Activated B cell treated with CpG ODN at 0.5 μM for 24 hours (primary cell): ENCODE results near the gene FRAT1. TPM values are rescaled to one million over a fixed set of nuclear protein-coding genes. Genes with fewer than 3 reads are reported as not detected.

ENCODE experiments used
- ATAC-seq: fragments of 200-7000 bp; cut with Tn5 transposase; one replicate; pipeline ENCODE4 v1.10.0; 2021; ENCODE audit warnings: low read depth, mild to moderate bottlenecking, moderate library complexity
- CTCF ChIA-PET: fragments of 350-600 bp; sonication (Branson Sonifier 250); formaldehyde crosslinking; loops from one replicate; lab custom pipeline; 2021; ENCODE audit warnings: antibody characterized with exemption; lab: Charles Lee
- POLR2A ChIA-PET: fragments of 350-600 bp; sonication (Branson Sonifier 250); formaldehyde crosslinking; loops from one replicate; lab custom pipeline; 2021; ENCODE audit warnings: antibody characterized with exemption; lab: Charles Lee
- DNase-seq: peaks from one replicate; pipeline ENCODE4 v3.0.0; 2022
- H3K27ac Mint-ChIP-seq: one replicate; pipeline ENCODE4 v1.8.0; 2020; ENCODE audit warnings: mixed read lengths
- H3K27me3 Mint-ChIP-seq: one replicate; pipeline ENCODE4 v1.8.0; 2021; ENCODE audit warnings: mixed read lengths
- H3K36me3 Mint-ChIP-seq: one replicate; pipeline ENCODE4 v1.8.0; 2021; ENCODE audit warnings: low read depth, mixed read lengths
- H3K4me1 Mint-ChIP-seq: one replicate; pipeline ENCODE4 v1.8.0; 2021; ENCODE audit warnings: mixed read lengths
- H3K4me3 Mint-ChIP-seq: one replicate; pipeline ENCODE4 v1.8.0; 2020; ENCODE audit warnings: mild to moderate bottlenecking, mixed read lengths
- H3K9me3 Mint-ChIP-seq: one replicate; pipeline ENCODE4 v1.8.0; 2020; ENCODE audit warnings: mixed read lengths
- CTCF ChIP-seq: fragments of 200-600 bp; IDR thresholded peaks from one replicate; pipeline ENCODE4 v1.8.0; 2022; ENCODE audit warnings: antibody characterized with exemption, mild to moderate bottlenecking
- intact Hi-C: fragments of 100-400 bp; cut with micrococcal nuclease; formaldehyde crosslinking; loops from one replicate; pipeline ENCODE4 v1.15.1; 2024
- total RNA-seq: library from RNA; stranded (reverse); gene quantifications from 2 replicates; pipeline ENCODE4 v1.2.3, GENCODE V29; 2022

Gene FRAT1
- total RNA-seq, 1 donor from 2014 or later = 6.9 TPM

- DNase-seq (no peak), ATAC-seq (peak; percentile 4)
- POLR2A ChIA-PET = interaction anchor here (0.8 to 2.2 kb wide), 8 partner anchors 9 to 99 kb away, joined by 3 to 41 read pairs (median 5); partner anchors contain the start of genes FRAT2 and RRP12
- CTCF ChIA-PET = interaction anchor here (1.1 to 2.6 kb wide), 4 partner anchors 12 to 81 kb away, joined by 3 to 9 read pairs (median 6); partner anchors contain the start of genes FRAT2 and RRP12
- H3K4me3 Mint-ChIP-seq = peak overlapping the region; percentile 89
- H3K9me3 Mint-ChIP-seq = no peaks in the 10 kb centered on the region
- intact Hi-C loops = loop anchor here (1.0 to 2.0 kb wide), 2 partner anchors 14 to 46 kb away; partner anchors contain the start of gene FRAT2
- TF ChIP-seq CTCF = no peak
- H3K36me3 Mint-ChIP-seq = no peaks in the 10 kb centered on the region
- peaks cover 30% of the 10 kb centered on the region for H3K4me1 Mint-ChIP-seq
- peak overlapping the region; percentile 91 for H3K27ac Mint-ChIP-seq
- no peaks in the 10 kb centered on the region for H3K27me3 Mint-ChIP-seq
Measured at GRCh38 chr10:97320480-97321031, 1.5 kb downstream of the FRAT1 start.

- POLR2A ChIA-PET = interaction anchor here (0.6 to 2.0 kb wide), 3 partner anchors 12 to 1192 kb away, joined by 3 to 14 read pairs (median 3); partner anchors contain the start of gene FRAT2
- DNase-seq (no peak), ATAC-seq (no peak)
- no peak for TF ChIP-seq CTCF
- Mint-ChIP-seq H3K27ac (peak overlapping the region; percentile 91), H3K27me3 (no peaks in the 10 kb centered on the region), H3K9me3 (no peaks in the 10 kb centered on the region), H3K36me3 (no peaks in the 10 kb centered on the region), H3K4me1 (peaks cover 30% of the 10 kb centered on the region), H3K4me3 (peak overlapping the region; percentile 89)
- CTCF ChIA-PET = no interaction called here
- intact Hi-C loops = loop anchor here (2.0 kb wide), 1 partner anchor 46 kb away; no protein-coding TSS in a partner anchor
Measured at GRCh38 chr10:97321032-97321803, 2.1 kb downstream of the FRAT1 start.

- ATAC-seq = no peak
- Mint-ChIP-seq H3K36me3 (no peaks in the 10 kb centered on the region), H3K27me3 (no peaks in the 10 kb centered on the region), H3K4me1 (peaks cover 30% of the 10 kb centered on the region), H3K9me3 (no peaks in the 10 kb centered on the region), H3K27ac (peak overlapping the region; percentile 61), H3K4me3 (peak overlapping the region; percentile 89)
- TF ChIP-seq CTCF = no peak
- no peak for DNase-seq
- ChIA-PET POLR2A (interaction anchor here (0.6 to 2.0 kb wide), 2 partner anchors 12 to 14 kb away, joined by 3 to 14 read pairs; partner anchors contain the start of gene FRAT2), CTCF (no interaction called here)
- intact Hi-C loops = loop anchor here (2.0 kb wide), 1 partner anchor 45 kb away; no protein-coding TSS in a partner anchor
Measured at GRCh38 chr10:97321804-97322190, 2.7 kb downstream of the FRAT1 start.

- POLR2A ChIA-PET = no interaction called here
- intact Hi-C loops = no loop called here
Measured at GRCh38 chr10:97323501-97323900, 4.4 kb downstream of the FRAT1 start.

More at GRCh38 chr10:97323501-97323900, 4.4 kb downstream of the FRAT1 start:
- DNase-seq (no peak), ATAC-seq (no peak)
- no peaks in the 10 kb centered on the region for H3K27me3 Mint-ChIP-seq
- H3K27ac Mint-ChIP-seq = no peak overlapping the region
- peaks cover 28% of the 10 kb centered on the region for H3K4me1 Mint-ChIP-seq
- no peaks in the 10 kb centered on the region for H3K9me3 Mint-ChIP-seq
- CTCF ChIA-PET = no interaction called here
- no peak overlapping the region for H3K4me3 Mint-ChIP-seq
- peaks cover 6% of the 10 kb centered on the region for H3K36me3 Mint-ChIP-seq
- no peak for TF ChIP-seq CTCF
